KMS-11 (cell line): Measurements from ENCODE around the gene TP53AIP1.

Experiments
- H2AFZ ChIP-seq: fragments of 200-600 bp; sonication (generic); 2 replicates; pipeline ENCODE4 v1.6.1; 2016; ENCODE audit warnings: antibody characterized with exemption, mixed run types, low read depth
- H3K27ac ChIP-seq: fragments of 200-600 bp; sonication (generic); 2 replicates; pipeline ENCODE4 v1.6.1; 2016; ENCODE audit warnings: mild to moderate bottlenecking, mixed run types
- H3K27me3 ChIP-seq: fragments of 200-600 bp; sonication (generic); 2 replicates; pipeline ENCODE4 v1.6.1; 2017; ENCODE audit warnings: mild to moderate bottlenecking, low read depth, mixed run types, moderate library complexity; ENCODE audit not compliant: insufficient read depth
- H3K36me3 ChIP-seq: fragments of 200-600 bp; sonication (generic); 2 replicates; pipeline ENCODE4 v1.6.1; 2017; ENCODE audit warnings: mild to moderate bottlenecking, mixed run types; ENCODE audit not compliant: insufficient read depth
- H3K4me1 ChIP-seq: fragments of 200-600 bp; sonication (generic); 2 replicates; pipeline ENCODE4 v1.6.1; 2016; ENCODE audit warnings: mild to moderate bottlenecking, low read depth, mixed run types; ENCODE audit not compliant: poor library complexity, severe bottlenecking
- H3K4me2 ChIP-seq: fragments of 200-600 bp; sonication (generic); 2 replicates; pipeline ENCODE4 v1.7.0; 2016; ENCODE audit warnings: mild to moderate bottlenecking, mixed run types
- H3K4me3 ChIP-seq: fragments of 200-600 bp; sonication (generic); IDR thresholded peaks from 2 replicates; pipeline ENCODE4 v1.6.1; 2017; ENCODE audit warnings: low read depth, low read length, mixed read lengths; ENCODE audit not compliant: insufficient read depth
- H3K79me2 ChIP-seq: fragments of 200-600 bp; sonication (generic); 2 replicates; pipeline ENCODE4 v1.6.1; 2016; ENCODE audit warnings: low read depth, mixed run types; ENCODE audit not compliant: insufficient read depth
- H3K9ac ChIP-seq: fragments of 200-600 bp; sonication (generic); 2 replicates; pipeline ENCODE4 v1.6.1; 2016; ENCODE audit warnings: mild to moderate bottlenecking, mixed run types
- H4K20me1 ChIP-seq: fragments of 200-600 bp; sonication (generic); 2 replicates; pipeline ENCODE4 v1.6.1; 2016; ENCODE audit warnings: mild to moderate bottlenecking, mixed run types; ENCODE audit not compliant: insufficient read depth
- CTCF ChIP-seq: fragments of 200-600 bp; sonication (generic); conservative IDR thresholded peaks from 2 replicates; pipeline ENCODE4 v1.6.1; 2017; ENCODE audit warnings: low read depth, mild to moderate bottlenecking, antibody characterized with exemption, low read length, moderate library complexity, mixed read lengths

Gene TP53AIP1

DNA sequence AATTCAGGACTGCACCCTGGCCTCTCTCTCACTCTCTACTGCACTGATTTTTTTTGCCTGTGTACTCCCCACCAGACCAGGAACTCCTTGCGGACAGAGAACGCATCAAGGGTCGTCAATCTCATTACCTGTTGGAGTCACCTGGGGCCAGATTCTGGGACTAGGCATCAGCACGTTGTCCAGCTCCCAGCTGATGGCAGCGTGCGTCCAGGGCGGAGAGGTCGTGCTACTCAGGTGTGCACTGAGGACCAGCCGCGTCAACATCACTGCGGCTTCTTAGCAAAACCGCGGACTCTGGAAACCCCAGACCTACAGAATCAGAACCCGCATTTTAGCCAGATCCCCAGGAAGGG, 38.4 kb downstream of the TP53AIP1 start:
- Histone ChIP-seq H3K79me2 (no peaks in the 10 kb centered on the region), H3K9ac (no peak overlapping the region), H4K20me1 (no peaks in the 10 kb centered on the region), H3K4me2 (0 out of 2 replicates have a peak overlapping the region, but pooled peaks have one; percentile 54), H3K4me1 (peaks cover 5% of the 10 kb centered on the region), H3K4me3 (no peak overlapping the region), H2AFZ (no peak overlapping the region), H3K27ac (no peak overlapping the region), H3K27me3 (no peaks in the 10 kb centered on the region), H3K36me3 (no peaks in the 10 kb centered on the region)
- no peak for TF ChIP-seq CTCF

- Histone ChIP-seq H3K4me2 (no peak overlapping the region), H3K36me3 (no peaks in the 10 kb centered on the region), H3K27ac (no peak overlapping the region), H3K4me1 (peaks cover 5% of the 10 kb centered on the region), H2AFZ (no peak overlapping the region), H3K27me3 (no peaks in the 10 kb centered on the region), H4K20me1 (no peaks in the 10 kb centered on the region), H3K79me2 (no peaks in the 10 kb centered on the region), H3K4me3 (no peak overlapping the region), H3K9ac (no peak overlapping the region)
- no peak for TF ChIP-seq CTCF
Observed at GRCh38 chr11:128903248-128904061, 39.2 kb downstream of the TP53AIP1 start.

DNA sequence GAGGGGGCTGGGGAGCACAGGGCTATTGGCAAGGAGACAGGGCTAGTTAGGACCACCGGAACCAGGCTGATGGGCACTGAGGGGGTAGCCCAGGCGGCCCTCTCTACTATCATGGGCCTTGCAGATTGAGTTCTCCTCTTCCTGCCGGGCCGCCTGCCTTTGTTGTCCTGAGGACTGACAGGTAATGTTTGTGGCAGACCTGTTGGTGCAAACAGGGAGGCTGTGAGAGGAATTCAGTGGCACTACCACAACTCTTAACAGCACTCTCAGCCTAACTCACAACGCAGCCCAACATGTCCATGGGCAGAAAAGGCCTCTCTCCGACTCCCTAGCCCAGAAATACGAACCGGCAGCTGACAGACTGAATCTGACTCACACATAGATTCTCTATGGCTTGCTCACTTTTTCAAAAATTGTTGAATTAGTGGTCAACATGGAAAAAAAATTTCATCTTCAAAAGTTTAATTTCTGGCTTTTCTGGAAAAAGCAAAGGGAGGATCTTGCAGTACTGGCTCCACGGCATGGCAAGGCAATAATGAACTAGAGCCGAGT, 40.1 kb downstream of the TP53AIP1 start:
- H3K27me3 ChIP-seq: no peaks in the 10 kb centered on the region
- H3K4me2 ChIP-seq: no peak overlapping the region
- H2AFZ ChIP-seq: no peak overlapping the region
- H3K36me3 ChIP-seq: no peaks in the 10 kb centered on the region
- TF ChIP-seq CTCF: no peak
- H3K27ac ChIP-seq: no peak overlapping the region
- no peaks in the 10 kb centered on the region for H3K79me2 ChIP-seq
- no peak overlapping the region for H3K9ac ChIP-seq
- H3K4me1 ChIP-seq: peaks cover 5% of the 10 kb centered on the region
- no peak overlapping the region for H3K4me3 ChIP-seq
- H4K20me1 ChIP-seq: no peaks in the 10 kb centered on the region

DNA sequence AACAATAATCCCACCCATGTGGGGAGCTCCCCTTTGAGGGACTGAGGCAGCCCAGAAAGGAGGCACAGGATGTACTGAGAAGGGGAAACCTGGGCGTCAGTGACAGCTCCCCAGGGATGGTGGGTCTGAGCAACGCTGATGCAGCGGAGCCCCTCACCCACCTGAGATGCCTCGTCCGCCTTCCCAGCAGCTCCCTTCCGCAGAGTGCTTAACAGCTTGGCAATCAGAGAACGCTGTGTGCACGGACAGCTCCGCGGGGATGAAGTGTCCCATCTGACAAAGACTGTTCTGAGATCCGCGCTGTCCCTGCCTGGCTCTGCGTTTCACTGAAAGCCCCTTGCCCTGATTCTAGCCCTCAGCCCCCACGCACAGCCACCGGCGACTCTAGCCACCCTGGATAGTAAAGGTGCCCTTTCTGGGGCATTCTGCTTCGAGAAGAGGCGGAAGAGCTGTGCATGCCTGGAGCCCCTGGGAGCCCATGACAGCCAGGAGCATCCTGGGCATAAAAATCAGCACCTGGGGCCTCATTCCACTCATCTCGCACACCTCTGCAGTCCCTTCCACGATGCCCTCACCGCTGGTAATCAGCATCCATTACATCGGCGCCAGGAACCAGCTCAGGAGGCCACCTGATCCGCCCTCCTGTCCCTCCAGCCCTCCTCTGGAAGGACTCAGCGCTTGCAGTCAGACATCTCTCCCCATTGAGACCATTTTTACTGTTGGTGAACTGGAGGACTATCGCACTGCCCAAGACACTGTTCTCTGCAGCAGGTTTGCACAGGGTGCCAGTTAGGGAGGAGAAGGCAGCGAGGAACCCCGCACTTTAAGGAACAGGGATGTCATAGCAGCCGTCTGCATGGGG, 40.8 kb downstream of the TP53AIP1 start:
- H3K9ac ChIP-seq: no peak overlapping the region
- H3K4me1 ChIP-seq: peaks cover 5% of the 10 kb centered on the region
- no peaks in the 10 kb centered on the region for H3K79me2 ChIP-seq
- no peaks in the 10 kb centered on the region for H3K27me3 ChIP-seq
- H3K4me3 ChIP-seq: no peak overlapping the region
- TF ChIP-seq CTCF: no peak
- no peak overlapping the region for H3K27ac ChIP-seq
- H3K36me3 ChIP-seq: no peaks in the 10 kb centered on the region
- H2AFZ ChIP-seq: no peak overlapping the region
- H3K4me2 ChIP-seq: no peak overlapping the region
- H4K20me1 ChIP-seq: no peaks in the 10 kb centered on the region
